B cell (primary cell): Measurements from ENCODE around the gene CMC1.

Source experiments
- EZH2 ChIP-seq: IDR thresholded peaks from 2 replicates; pipeline ENCODE4 v1.6.1; 2012; ENCODE audit warnings: borderline replicate concordance, low read depth, mild to moderate bottlenecking, moderate library complexity, low read length; ENCODE audit not compliant: insufficient read depth, poor library complexity, severe bottlenecking
- TF ChIP-seq, protein P1 (sequence below): fragments of 200-600 bp; IDR thresholded peaks from one replicate; pipeline ENCODE4 v1.8.0; 2022; ENCODE audit warnings: antibody characterized with exemption, mild to moderate bottlenecking

DNA sequence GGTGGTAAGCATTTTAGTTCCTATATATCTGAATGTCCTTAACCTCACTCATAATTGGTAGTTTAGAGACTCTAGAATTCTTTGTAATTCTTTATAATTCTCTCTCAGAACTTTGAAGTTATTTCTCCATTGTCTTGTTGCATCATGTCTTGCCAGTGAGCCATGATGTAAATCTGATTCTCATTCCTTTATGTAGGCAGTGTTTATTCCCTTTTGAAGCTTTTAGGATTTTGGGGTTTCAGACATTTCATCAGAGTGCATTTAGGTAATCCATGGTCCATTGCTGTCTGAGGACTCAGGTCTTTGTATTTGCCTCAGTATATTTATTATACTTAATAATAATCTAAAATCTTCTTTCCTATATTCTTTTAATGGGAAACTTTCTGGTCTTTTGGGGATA, 20.6 kb downstream of the CMC1 start:
- TF ChIP-seq, protein P1, sequence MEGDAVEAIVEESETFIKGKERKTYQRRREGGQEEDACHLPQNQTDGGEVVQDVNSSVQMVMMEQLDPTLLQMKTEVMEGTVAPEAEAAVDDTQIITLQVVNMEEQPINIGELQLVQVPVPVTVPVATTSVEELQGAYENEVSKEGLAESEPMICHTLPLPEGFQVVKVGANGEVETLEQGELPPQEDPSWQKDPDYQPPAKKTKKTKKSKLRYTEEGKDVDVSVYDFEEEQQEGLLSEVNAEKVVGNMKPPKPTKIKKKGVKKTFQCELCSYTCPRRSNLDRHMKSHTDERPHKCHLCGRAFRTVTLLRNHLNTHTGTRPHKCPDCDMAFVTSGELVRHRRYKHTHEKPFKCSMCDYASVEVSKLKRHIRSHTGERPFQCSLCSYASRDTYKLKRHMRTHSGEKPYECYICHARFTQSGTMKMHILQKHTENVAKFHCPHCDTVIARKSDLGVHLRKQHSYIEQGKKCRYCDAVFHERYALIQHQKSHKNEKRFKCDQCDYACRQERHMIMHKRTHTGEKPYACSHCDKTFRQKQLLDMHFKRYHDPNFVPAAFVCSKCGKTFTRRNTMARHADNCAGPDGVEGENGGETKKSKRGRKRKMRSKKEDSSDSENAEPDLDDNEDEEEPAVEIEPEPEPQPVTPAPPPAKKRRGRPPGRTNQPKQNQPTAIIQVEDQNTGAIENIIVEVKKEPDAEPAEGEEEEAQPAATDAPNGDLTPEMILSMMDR: no peak
- TF ChIP-seq EZH2: no peak
